Activated T-helper 1 cell treated with anti-CD3 and anti-CD28 coated beads, Interleukin-12 subunit alpha, Interleukin-12 subunit beta, Interleukin-2, Interleukin-4 antibody, amounts not matched to agents 30 ng/mL and 10 ng/mL and 1 ng/mL, durations not matched to agents 14 hours and 24 hours and 36 hours (primary cell): ENCODE measurements around the gene PARVA. TPM values are rescaled to one million over a fixed set of nuclear protein-coding genes. Genes with fewer than 3 reads are reported as not detected.

ENCODE experiments used
- DNase-seq: peaks from one replicate; pipeline ENCODE4 v3.0.0; 2021; ENCODE audit warnings: low spot score
- H3K27ac Mint-ChIP-seq: one replicate; pipeline ENCODE4 v1.8.0; 2021; ENCODE audit warnings: mild to moderate bottlenecking, mixed read lengths
- H3K27me3 Mint-ChIP-seq: one replicate; pipeline ENCODE4 v1.8.0; 2022; ENCODE audit warnings: mild to moderate bottlenecking, moderate library complexity, mixed read lengths; ENCODE audit not compliant: insufficient read depth
- H3K36me3 Mint-ChIP-seq: one replicate; pipeline ENCODE4 v1.8.0; 2021; ENCODE audit warnings: low read depth, mixed read lengths
- H3K4me1 Mint-ChIP-seq: one replicate; pipeline ENCODE4 v1.8.0; 2021; ENCODE audit warnings: low read depth, mixed read lengths
- H3K4me3 Mint-ChIP-seq: one replicate; pipeline ENCODE4 v1.8.0; 2021; ENCODE audit warnings: mild to moderate bottlenecking, moderate library complexity, mixed read lengths
- H3K9me3 Mint-ChIP-seq: one replicate; pipeline ENCODE4 v1.8.0; 2021; ENCODE audit warnings: mixed read lengths
- intact Hi-C: fragments of 100-400 bp; cut with micrococcal nuclease; formaldehyde crosslinking; loops from one replicate; pipeline ENCODE4 v1.15.1; 2024
- total RNA-seq: library from RNA; stranded (reverse); gene quantifications from 2 replicates; pipeline ENCODE4 v1.2.3, GENCODE V29; 2022

Gene PARVA
- total RNA-seq, 1 donor from 2014 or later: not detected

DNA sequence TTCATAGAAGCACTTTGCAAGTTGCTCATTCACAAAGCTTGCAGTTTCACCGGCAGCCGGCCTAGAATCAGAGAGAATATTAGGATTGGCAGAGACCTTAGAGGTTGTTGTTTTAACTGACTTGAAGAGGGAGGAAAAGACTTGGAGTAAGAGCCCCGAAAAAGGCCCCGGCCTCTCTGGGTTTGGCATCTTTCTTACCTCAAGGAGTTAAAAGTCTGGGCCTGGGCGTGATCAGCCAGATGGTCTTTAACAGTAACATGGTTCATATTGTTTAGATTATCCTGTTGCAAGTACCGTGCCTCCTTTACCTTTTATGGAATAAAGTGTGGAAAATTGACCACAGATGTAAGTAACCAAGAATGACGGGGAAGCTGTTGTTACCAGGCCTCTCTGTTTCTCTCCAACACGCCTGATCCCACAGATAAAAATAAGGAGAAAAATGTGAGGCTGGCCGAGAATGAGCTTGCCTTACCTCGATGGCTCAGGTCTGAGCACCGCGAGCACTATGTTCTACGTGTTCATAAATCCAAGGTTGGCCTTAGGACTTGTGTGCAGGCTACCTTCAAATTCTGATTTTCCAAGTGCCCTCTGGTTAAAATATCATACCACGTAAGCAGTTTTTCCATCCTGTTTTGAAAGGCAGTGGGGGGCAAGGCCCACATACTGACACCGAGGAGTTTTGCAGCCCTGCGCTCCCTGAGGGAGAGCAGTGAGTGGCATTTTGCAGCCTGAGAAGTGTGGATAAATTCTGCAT is 56.4 kb downstream of the PARVA start:
- Mint-ChIP-seq H3K4me3 (no peak overlapping the region), H3K27me3 (peaks cover 2% of the 10 kb centered on the region), H3K36me3 (no peaks in the 10 kb centered on the region), H3K9me3 (no peaks in the 10 kb centered on the region), H3K27ac (no peak overlapping the region), H3K4me1 (no peaks in the 10 kb centered on the region)
- no peak for DNase-seq
- intact Hi-C loops: no loop called here

DNA sequence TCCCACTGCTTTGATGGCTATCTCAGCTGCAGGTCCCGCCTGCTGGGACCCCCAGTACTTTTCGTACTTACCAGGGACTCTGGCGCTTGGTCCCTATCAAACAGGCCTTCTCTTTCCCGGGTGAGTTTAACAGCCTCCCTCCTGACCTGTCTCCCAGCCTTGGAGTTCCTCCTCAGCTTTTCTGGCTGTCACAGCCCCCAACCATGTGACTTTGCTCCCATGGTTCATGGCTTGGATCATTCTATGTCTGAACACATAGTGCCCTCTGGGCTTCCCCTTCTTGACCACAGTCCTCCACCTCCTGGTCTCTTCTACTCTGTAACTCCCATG is 56.9 kb downstream of the PARVA start:
- Mint-ChIP-seq H3K4me1 (no peaks in the 10 kb centered on the region), H3K36me3 (no peaks in the 10 kb centered on the region), H3K27me3 (peaks cover 2% of the 10 kb centered on the region), H3K9me3 (no peaks in the 10 kb centered on the region), H3K27ac (no peak overlapping the region), H3K4me3 (no peak overlapping the region)
- intact Hi-C loops: no loop called here
- no peak for DNase-seq

DNA sequence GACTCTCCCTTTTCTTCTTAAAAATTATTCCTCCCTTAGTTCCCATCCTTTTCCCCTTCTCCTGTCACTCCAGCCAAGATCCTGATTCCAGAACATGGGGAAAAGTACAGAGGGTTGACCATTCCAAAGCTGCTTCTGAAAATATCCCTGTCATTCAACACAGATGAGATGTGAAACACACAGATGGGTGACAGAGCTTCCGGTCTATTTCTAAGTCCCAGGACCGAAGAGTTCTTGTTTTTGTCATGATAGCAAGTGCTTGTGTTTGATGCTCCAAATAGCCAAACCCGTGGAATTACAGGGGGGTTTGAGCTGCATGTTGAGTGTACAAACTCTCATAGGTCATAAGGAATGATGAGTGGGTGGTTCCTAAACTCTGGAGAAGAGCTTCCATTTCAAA is 57.9 kb downstream of the PARVA start:
- Mint-ChIP-seq H3K36me3 (no peaks in the 10 kb centered on the region), H3K27ac (no peak overlapping the region), H3K4me1 (no peaks in the 10 kb centered on the region), H3K27me3 (peaks cover 2% of the 10 kb centered on the region), H3K4me3 (no peak overlapping the region), H3K9me3 (no peaks in the 10 kb centered on the region)
- intact Hi-C loops: no loop called here
- no peak for DNase-seq

DNA sequence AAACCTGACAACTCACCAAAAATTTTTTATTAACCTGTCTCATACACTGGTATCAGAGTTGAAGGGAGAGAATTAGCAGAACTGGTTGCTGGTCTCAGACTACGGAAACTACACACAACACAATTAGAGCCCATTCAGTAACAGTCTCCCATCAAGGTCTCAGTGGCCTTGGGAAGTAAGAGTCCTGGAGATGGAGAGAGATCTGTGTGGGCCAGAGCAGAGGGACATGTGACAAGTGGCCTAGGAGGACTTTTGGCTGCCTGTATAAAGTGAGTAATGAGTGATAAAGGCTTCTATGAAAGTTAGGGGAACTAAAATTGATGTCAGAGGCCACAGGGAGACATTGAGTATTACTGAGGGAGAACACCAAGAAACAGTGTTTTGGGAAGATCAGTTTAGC is 58.9 kb downstream of the PARVA start:
- Mint-ChIP-seq H3K27ac (no peak overlapping the region), H3K9me3 (no peaks in the 10 kb centered on the region), H3K4me3 (no peak overlapping the region), H3K27me3 (peaks cover 2% of the 10 kb centered on the region), H3K4me1 (no peaks in the 10 kb centered on the region), H3K36me3 (no peaks in the 10 kb centered on the region)
- intact Hi-C loops: no loop called here
- DNase-seq: no peak

DNA sequence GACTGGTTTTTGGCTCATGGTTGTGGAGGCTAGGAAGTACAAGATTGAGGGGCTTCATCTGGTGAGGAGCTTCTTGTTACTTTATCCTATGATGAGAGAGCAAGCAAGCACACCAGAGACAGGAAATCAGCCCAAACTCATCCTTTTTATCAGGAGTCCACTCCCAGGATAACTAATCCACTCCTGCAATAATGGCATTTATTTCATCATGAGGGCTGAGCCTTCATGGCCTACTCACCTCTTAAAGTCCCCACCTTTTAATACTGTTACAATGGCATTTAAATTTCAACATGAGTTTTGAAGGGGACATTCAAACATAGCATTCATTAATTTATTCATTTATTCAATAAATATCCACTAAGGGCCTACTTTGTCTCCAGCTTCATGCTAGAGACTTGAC is 60.9 kb downstream of the PARVA start:
- Mint-ChIP-seq H3K4me1 (no peaks in the 10 kb centered on the region), H3K27me3 (peaks cover 2% of the 10 kb centered on the region), H3K4me3 (no peak overlapping the region), H3K9me3 (no peaks in the 10 kb centered on the region), H3K36me3 (no peaks in the 10 kb centered on the region), H3K27ac (no peak overlapping the region)
- intact Hi-C loops: no loop called here
- DNase-seq: no peak

DNA sequence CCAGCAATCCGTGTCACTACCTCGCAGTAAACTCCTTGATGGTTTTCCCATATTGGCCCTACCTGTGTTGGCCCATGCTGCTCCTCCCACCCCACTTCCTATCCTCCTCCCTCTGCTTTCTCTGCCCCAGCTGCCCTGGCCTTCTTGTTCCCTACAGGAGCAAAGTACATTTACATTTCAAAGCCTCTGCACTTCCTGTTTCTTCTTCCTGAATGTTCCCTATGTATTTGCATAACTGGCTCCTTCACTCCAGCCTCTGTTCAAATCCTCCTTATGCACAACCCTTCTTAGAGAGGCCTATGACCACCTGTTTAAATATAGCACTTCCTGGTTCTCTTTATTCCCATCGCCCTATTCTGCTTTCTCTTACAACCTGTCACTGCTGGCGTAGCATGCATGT is 62.2 kb downstream of the PARVA start:
- no peak for DNase-seq
- Mint-ChIP-seq H3K4me1 (no peaks in the 10 kb centered on the region), H3K27ac (no peak overlapping the region), H3K36me3 (no peaks in the 10 kb centered on the region), H3K27me3 (peaks cover 2% of the 10 kb centered on the region), H3K4me3 (no peak overlapping the region), H3K9me3 (no peaks in the 10 kb centered on the region)
- intact Hi-C loops: no loop called here

DNA sequence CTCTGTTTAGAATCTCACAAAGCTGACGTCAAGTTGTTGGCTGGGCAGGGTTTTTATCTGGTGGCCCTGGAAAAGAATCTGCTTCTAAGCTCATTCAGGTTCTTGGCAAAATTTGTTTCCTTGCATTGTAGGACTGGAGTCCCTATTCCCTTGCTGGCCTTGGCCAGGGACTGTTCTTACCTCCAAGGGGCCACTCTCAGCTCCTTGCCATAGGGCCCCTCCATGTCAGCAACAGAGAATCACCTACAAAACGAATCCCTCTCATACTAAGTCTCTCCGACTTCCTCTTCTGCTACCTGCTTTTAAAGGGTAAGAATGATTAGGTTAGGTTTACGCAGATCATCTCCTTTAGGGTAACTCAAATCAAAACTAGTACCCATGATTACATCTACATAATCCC is 63.2 kb downstream of the PARVA start:
- H3K9me3 Mint-ChIP-seq: no peaks in the 10 kb centered on the region
- H3K27ac Mint-ChIP-seq: no peak overlapping the region
- H3K27me3 Mint-ChIP-seq: peaks cover 2% of the 10 kb centered on the region
- intact Hi-C loops: no loop called here
- no peaks in the 10 kb centered on the region for H3K4me1 Mint-ChIP-seq
- H3K36me3 Mint-ChIP-seq: no peaks in the 10 kb centered on the region
- H3K4me3 Mint-ChIP-seq: no peak overlapping the region
- no peak for DNase-seq

DNA sequence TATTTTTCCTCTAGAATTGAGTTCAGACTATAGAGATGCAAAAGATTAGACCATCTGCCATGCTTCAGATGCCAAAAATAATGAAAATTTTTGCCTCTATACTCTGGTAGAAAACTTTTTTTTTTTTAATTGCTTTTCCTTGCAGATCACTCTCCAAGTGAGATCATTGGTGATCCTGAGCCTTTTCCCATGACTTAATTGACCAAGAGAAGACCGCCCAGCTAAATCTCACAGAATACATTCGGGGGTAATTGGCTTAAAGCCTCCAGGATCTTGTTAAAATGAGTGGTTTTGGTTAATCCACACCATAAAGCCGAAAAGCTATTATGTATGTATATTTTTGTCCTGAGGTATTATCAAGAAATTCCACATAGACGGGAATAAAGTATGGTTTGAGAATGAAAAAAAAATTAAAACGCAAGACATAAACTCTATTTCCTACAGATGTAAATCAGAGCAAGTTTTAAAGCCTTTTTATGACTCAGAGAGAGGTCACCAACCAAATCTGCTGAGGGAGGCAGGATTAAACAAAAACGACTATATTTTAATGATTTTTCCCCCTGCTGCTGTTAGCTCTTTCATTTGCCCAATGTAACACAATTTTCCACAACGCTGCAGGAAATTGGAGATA is 64.0 kb downstream of the PARVA start:
- no peaks in the 10 kb centered on the region for H3K9me3 Mint-ChIP-seq
- intact Hi-C loops: no loop called here
- H3K27ac Mint-ChIP-seq: no peak overlapping the region
- no peak for DNase-seq
- H3K4me3 Mint-ChIP-seq: no peak overlapping the region
- no peaks in the 10 kb centered on the region for H3K36me3 Mint-ChIP-seq
- peaks cover 3% of the 10 kb centered on the region for H3K27me3 Mint-ChIP-seq
- H3K4me1 Mint-ChIP-seq: no peaks in the 10 kb centered on the region

DNA sequence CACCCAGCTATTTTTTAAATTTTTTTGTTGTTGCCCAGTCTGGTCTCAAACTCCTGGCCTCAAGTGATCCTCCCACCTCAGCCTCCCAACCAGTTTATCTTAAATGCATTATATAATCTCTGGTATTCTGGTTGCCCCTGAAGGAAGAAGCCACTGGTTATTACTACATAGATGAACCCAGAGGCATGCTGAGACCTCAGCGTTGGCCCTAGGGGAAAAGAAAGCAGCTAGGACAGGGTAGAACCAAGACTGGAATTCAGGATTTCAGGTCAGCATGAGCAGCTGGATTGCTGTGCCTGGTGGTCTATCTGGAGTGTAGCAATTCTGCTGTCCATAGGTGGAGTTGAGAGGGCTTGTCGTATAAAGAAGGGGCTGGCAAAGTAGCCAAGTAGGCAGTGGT is 67.2 kb downstream of the PARVA start:
- H3K27me3 Mint-ChIP-seq: peaks cover 2% of the 10 kb centered on the region
- H3K4me3 Mint-ChIP-seq: no peak overlapping the region
- H3K36me3 Mint-ChIP-seq: no peaks in the 10 kb centered on the region
- no peaks in the 10 kb centered on the region for H3K9me3 Mint-ChIP-seq
- no peak for DNase-seq
- intact Hi-C loops: no loop called here
- H3K4me1 Mint-ChIP-seq: no peaks in the 10 kb centered on the region
- H3K27ac Mint-ChIP-seq: no peak overlapping the region

DNA sequence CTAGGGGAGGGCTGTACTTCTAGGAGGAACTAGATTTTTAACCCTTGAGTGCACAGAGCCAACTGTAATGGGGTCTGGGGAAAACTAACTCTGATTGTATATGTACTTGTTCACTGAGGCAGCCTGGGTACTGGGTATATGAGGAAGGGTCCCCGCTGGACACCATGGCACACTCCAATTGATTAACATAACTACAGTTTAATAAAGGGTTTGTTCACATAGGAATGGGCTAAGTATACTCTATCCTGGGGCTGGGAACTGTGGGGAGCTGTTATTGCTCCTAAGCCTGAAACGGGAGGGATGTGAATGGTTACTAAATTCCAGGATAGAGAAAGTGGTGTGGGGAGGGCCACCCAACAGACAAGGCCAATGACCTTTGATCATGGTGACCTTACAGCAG is 67.6 kb downstream of the PARVA start:
- DNase-seq: no peak
- intact Hi-C loops: no loop called here
- Mint-ChIP-seq H3K4me1 (no peaks in the 10 kb centered on the region), H3K4me3 (no peak overlapping the region), H3K27me3 (peaks cover 2% of the 10 kb centered on the region), H3K9me3 (no peaks in the 10 kb centered on the region), H3K36me3 (no peaks in the 10 kb centered on the region), H3K27ac (no peak overlapping the region)

DNA sequence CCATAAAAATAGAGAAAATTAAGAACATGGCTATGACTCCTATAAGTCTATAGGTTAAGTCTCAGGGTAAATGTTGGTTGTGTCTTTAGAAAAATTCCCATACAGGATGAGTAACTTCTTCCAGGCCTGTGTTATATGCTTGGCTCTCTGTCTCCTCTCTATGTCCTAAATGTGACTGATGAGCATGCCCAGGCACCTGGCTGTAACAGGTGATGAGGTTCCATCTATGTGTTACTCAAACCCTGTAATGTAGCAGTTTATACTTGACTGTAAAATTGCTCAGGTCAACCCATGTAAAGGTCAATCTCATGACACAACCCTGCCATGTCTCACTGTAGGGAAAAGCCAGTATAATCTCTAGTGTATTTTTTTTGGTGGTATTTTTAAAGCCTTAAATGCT is 69.5 kb downstream of the PARVA start:
- intact Hi-C loops: no loop called here
- no peaks in the 10 kb centered on the region for H3K9me3 Mint-ChIP-seq
- H3K36me3 Mint-ChIP-seq: no peaks in the 10 kb centered on the region
- DNase-seq: no peak
- H3K4me3 Mint-ChIP-seq: no peak overlapping the region
- H3K27ac Mint-ChIP-seq: no peak overlapping the region
- H3K27me3 Mint-ChIP-seq: peaks cover 2% of the 10 kb centered on the region
- no peaks in the 10 kb centered on the region for H3K4me1 Mint-ChIP-seq

DNA sequence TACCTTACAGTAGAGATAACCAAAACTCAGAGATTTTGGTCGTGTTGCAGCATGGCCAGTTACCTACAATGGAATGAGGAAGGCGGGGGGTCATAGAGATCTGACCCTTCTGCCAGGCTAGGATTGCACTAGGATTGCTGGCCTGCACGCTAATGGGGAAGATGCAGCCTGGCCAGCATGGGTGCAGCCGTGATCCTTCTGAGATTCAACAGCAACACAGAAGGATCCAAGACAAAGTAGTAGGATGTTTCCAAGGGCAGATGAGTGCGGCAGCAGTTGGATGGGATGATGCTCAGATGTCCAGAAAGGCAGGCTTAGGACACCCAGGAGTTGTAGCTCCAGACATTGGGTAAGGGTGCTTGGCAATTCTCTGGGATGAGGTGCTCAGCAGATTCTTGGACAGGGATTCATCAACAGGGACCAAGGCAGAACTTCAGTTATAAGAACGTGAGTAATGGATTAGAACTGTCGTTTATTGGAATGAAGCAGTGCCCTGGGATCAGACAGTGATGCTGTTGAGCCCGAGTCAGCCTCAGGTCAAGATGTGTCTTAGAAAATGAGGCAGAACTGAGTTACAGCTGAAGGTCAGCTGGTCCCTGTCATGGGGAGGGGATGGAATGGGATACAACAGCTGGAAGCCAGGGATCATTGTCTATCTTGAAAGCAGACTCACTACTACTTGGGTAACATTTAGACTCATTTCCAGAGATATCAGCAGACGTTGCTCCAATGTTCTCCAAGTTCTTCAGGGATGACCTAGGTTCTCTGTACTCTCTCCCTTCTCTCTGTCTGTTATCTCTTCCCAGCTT is 71.0 kb downstream of the PARVA start:
- Mint-ChIP-seq H3K36me3 (no peaks in the 10 kb centered on the region), H3K9me3 (no peaks in the 10 kb centered on the region), H3K27ac (no peak overlapping the region), H3K4me3 (no peak overlapping the region), H3K27me3 (peaks cover 3% of the 10 kb centered on the region), H3K4me1 (no peaks in the 10 kb centered on the region)
- intact Hi-C loops: no loop called here
- DNase-seq: no peak

DNA sequence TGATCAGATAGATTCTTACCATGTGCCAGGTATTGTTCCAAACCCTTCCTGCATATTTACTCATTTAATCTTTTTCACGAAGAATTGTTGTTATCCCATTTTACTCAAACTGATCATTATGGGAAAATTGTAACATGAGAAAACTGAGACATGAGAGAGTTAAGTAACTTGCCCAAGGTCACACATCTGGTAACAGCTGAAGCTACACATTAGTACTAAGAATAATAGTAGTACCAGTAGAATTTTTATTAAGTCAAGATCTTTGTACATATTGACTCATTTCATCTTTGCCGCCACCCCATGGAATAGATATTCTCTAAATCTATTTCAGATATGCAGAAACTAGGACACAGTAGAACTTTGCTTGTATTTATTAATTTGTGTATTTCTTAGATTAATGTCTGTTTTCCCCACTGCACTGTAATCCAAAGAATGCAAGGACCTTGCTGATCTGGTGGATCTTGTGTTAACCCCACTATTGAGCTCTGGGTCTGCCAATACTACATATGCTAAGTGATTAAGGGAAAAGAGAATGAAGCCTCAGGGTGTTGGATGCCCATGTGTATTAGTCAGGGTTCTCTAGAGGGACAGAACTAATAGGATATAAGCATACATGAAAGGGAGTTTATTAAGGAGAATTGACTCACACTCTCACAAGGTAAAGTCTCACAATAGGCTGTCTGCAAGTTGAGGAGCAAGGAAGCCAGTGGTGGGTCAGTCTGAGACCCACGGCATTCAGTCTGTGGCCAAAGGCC is 72.8 kb downstream of the PARVA start:
- intact Hi-C loops: no loop called here
- Mint-ChIP-seq H3K27me3 (peaks cover 3% of the 10 kb centered on the region), H3K9me3 (no peaks in the 10 kb centered on the region), H3K27ac (no peak overlapping the region), H3K36me3 (no peaks in the 10 kb centered on the region), H3K4me3 (no peak overlapping the region), H3K4me1 (no peaks in the 10 kb centered on the region)
- DNase-seq: no peak
